HepG2 (cell line): ENCODE measurements around the gene MPPE1. TPM values are rescaled to one million over a fixed set of nuclear protein-coding genes. Genes with fewer than 3 reads are reported as not detected.
A peak's percentile ranks its signal among the peaks of the same experiment; 100 is the strongest.

ENCODE experiments used
- DPF2 ChIP-seq: sonication (generic); formaldehyde crosslinking; IDR thresholded peaks from 2 replicates; pipeline ENCODE4 v1.4.0; 2020; ENCODE audit warnings: mild to moderate bottlenecking, low read depth, missing genetic modification reagents, borderline replicate concordance
- ISL2 ChIP-seq: sonication (generic); formaldehyde crosslinking; IDR thresholded peaks from 2 replicates; pipeline ENCODE4 v1.5.0; 2020; ENCODE audit warnings: missing genetic modification reagents
- KAT8 ChIP-seq: IDR thresholded peaks from 2 replicates; pipeline ENCODE4 v1.6.1; 2016; ENCODE audit warnings: missing genetic modification reagents, missing compliant biosample characterization
- KLF12 ChIP-seq: sonication (generic); formaldehyde crosslinking; IDR thresholded peaks from 2 replicates; pipeline ENCODE4 v1.4.0; 2020; ENCODE audit warnings: missing genetic modification reagents, borderline replicate concordance
- MAFF ChIP-seq: IDR thresholded peaks from 2 replicates; pipeline ENCODE4 v1.6.1; 2011; ENCODE audit warnings: low read depth, low read length, improper control_type of control experiment
- NFKBIZ ChIP-seq: IDR thresholded peaks from 2 replicates; pipeline ENCODE4 v1.6.1; 2018; ENCODE audit warnings: missing genetic modification reagents, missing compliant biosample characterization
- NKX3-1 ChIP-seq: sonication (generic); formaldehyde crosslinking; IDR thresholded peaks from 2 replicates; pipeline ENCODE4 v1.5.0; 2020; ENCODE audit warnings: missing genetic modification reagents
- PHF5A ChIP-seq: IDR thresholded peaks from one replicate; pipeline ENCODE4 v1.6.1; 2018; ENCODE audit warnings: low read depth, missing genetic modification reagents; ENCODE audit not compliant: unreplicated experiment
- POGZ ChIP-seq: sonication (generic); formaldehyde crosslinking; IDR thresholded peaks from 2 replicates; pipeline ENCODE4 v1.4.0; 2020; ENCODE audit warnings: mild to moderate bottlenecking, missing genetic modification reagents
- SOX6 ChIP-seq, 2 experiments: fragments of 450-650 bp in 1 of 2; sonication (generic) in 1 of 2; formaldehyde crosslinking in 1 of 2; IDR thresholded peaks; 2 replicates each; pipeline versions ENCODE4 v1.4.0 to v1.6.1; 2017 to 2020; ENCODE audit warnings: antibody characterized with exemption in 1 of 2, mild to moderate bottlenecking in 1 of 2, missing genetic modification reagents in 1 of 2
- TCF7 ChIP-seq: sonication (generic); IDR thresholded peaks from 2 replicates; pipeline ENCODE4 v1.6.1; 2016; ENCODE audit warnings: antibody characterized with exemption, low read depth
- ZNF251 ChIP-seq: sonication (generic); formaldehyde crosslinking; IDR thresholded peaks from 2 replicates; pipeline ENCODE4 v1.9.0; 2021; ENCODE audit warnings: mild to moderate bottlenecking, missing genetic modification reagents
- ZNF256 ChIP-seq: sonication (generic); formaldehyde crosslinking; conservative IDR thresholded peaks from 2 replicates; pipeline ENCODE4 v1.4.0; 2020; ENCODE audit warnings: missing genetic modification reagents
- ZNF766 ChIP-seq: sonication (generic); formaldehyde crosslinking; IDR thresholded peaks from 2 replicates; pipeline ENCODE4 v1.5.0; 2020; ENCODE audit warnings: missing genetic modification reagents, borderline replicate concordance
- ZNF775 ChIP-seq: sonication (generic); formaldehyde crosslinking; IDR thresholded peaks from 2 replicates; pipeline ENCODE4 v1.4.0; 2020; ENCODE audit warnings: missing genetic modification reagents, mild to moderate bottlenecking, moderate library complexity, borderline replicate concordance
- ZSCAN31 ChIP-seq: sonication (generic); formaldehyde crosslinking; IDR thresholded peaks from 2 replicates; pipeline ENCODE4 v1.5.0; 2020; ENCODE audit warnings: low read depth, mild to moderate bottlenecking, missing genetic modification reagents
- polyA plus RNA-seq, 8 experiments: library from polyadenylated mRNA; depleted of rRNA in 3 of 8; stranded (reverse) in 7 of 8; unstranded in 1 of 8; fragments of >200 nt; fragmentation: Illumina TruSeq in 4 of 8; extraction: Trizol in 4 of 8; gene quantifications; 2 replicates each; pipeline versions ENCODE4 v1.2.1 to v1.2.3, GENCODE V29; 2011 to 2016; ENCODE audit warnings: low read depth in 4 of 8, missing spikeins in 1 of 8, mixed read lengths in 1 of 8; ENCODE audit not compliant: insufficient read depth in 1 of 8
- total RNA-seq, 5 experiments: library from RNA; depleted of rRNA; stranded (reverse); fragments of >200 nt; fragmentation: Illumina TruSeq; extraction: Trizol; gene quantifications; 2 replicates each; pipeline ENCODE4 v1.2.3, GENCODE V29; 2016; ENCODE audit warnings: low read depth in 1 of 5
- TF ChIP-seq, protein P1 (sequence below): sonication (generic); formaldehyde crosslinking; IDR thresholded peaks from 2 replicates; pipeline ENCODE4 v1.4.0; 2020; ENCODE audit warnings: missing genetic modification reagents, borderline replicate concordance
- TF ChIP-seq, protein P2 (sequence below): sonication (generic); formaldehyde crosslinking; IDR thresholded peaks from 2 replicates; pipeline ENCODE4 v1.8.1; 2022; ENCODE audit warnings: mild to moderate bottlenecking, missing genetic modification reagents
- TF ChIP-seq, protein P3 (sequence below): sonication (generic); formaldehyde crosslinking; IDR thresholded peaks from 2 replicates; pipeline ENCODE4 v1.4.0; 2020; ENCODE audit warnings: mild to moderate bottlenecking, missing genetic modification reagents
- TF ChIP-seq, protein P4 (sequence below), 2 experiments: IDR thresholded peaks; 2 replicates each; pipeline ENCODE4 v1.6.1; 2011 to 2012; ENCODE audit warnings: low read length in 2 of 2, borderline replicate concordance in 1 of 2, low read depth in 1 of 2, mild to moderate bottlenecking in 1 of 2, moderate library complexity in 1 of 2

Gene MPPE1
- total and polyA plus RNA-seq, 2 of the 13 experiments (the other 11 are each of a cell fraction or from before 2014, with no cell fraction given): 9.6 to 11.9 TPM

DNA sequence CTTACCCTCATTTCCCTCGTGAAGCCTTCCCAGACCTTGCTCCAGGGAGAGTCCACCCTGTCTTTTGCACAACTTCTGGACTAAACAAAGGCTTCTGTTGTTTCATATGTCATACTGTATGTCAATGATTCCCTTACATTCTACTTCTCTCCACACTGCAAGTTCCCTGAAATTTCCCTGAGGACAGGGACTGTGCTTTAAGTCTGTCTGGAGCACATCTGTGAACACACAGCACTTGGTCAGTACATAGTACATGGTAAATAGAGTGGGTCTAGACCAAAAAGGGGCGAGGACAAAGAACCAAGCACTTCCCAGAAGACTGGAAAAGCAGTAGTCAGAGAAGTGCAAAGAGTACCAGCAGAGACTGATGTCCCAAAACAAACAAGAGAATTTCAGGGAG, 49.5 kb upstream of the MPPE1 start (continued):
- no peak for TF ChIP-seq ZNF256 (CRISPR knock-in tag)
- TF ChIP-seq ZNF775 (CRISPR knock-in tag): 0 out of 2 replicates have a peak, but pooled peaks have one; percentile 66
- TF ChIP-seq, protein P1, sequence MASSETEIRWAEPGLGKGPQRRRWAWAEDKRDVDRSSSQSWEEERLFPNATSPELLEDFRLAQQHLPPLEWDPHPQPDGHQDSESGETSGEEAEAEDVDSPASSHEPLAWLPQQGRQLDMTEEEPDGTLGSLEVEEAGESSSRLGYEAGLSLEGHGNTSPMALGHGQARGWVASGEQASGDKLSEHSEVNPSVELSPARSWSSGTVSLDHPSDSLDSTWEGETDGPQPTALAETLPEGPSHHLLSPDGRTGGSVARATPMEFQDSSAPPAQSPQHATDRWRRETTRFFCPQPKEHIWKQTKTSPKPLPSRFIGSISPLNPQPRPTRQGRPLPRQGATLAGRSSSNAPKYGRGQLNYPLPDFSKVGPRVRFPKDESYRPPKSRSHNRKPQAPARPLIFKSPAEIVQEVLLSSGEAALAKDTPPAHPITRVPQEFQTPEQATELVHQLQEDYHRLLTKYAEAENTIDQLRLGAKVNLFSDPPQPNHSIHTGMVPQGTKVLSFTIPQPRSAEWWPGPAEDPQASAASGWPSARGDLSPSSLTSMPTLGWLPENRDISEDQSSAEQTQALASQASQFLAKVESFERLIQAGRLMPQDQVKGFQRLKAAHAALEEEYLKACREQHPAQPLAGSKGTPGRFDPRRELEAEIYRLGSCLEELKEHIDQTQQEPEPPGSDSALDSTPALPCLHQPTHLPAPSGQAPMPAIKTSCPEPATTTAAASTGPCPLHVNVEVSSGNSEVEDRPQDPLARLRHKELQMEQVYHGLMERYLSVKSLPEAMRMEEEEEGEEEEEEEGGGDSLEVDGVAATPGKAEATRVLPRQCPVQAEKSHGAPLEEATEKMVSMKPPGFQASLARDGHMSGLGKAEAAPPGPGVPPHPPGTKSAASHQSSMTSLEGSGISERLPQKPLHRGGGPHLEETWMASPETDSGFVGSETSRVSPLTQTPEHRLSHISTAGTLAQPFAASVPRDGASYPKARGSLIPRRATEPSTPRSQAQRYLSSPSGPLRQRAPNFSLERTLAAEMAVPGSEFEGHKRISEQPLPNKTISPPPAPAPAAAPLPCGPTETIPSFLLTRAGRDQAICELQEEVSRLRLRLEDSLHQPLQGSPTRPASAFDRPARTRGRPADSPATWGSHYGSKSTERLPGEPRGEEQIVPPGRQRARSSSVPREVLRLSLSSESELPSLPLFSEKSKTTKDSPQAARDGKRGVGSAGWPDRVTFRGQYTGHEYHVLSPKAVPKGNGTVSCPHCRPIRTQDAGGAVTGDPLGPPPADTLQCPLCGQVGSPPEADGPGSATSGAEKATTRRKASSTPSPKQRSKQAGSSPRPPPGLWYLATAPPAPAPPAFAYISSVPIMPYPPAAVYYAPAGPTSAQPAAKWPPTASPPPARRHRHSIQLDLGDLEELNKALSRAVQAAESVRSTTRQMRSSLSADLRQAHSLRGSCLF (CRISPR knock-in tag): no peak
- TF ChIP-seq ZNF766 (CRISPR knock-in tag): no peak
- no peak for TF ChIP-seq NFKBIZ
- TF ChIP-seq POGZ (CRISPR knock-in tag): no peak
- no peak for TF ChIP-seq NKX3-1 (CRISPR knock-in tag)
- TF ChIP-seq, protein P2, sequence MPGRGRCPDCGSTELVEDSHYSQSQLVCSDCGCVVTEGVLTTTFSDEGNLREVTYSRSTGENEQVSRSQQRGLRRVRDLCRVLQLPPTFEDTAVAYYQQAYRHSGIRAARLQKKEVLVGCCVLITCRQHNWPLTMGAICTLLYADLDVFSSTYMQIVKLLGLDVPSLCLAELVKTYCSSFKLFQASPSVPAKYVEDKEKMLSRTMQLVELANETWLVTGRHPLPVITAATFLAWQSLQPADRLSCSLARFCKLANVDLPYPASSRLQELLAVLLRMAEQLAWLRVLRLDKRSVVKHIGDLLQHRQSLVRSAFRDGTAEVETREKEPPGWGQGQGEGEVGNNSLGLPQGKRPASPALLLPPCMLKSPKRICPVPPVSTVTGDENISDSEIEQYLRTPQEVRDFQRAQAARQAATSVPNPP (CRISPR knock-in tag): no peak
- no peak for TF ChIP-seq SOX6 (IDR thresholded peaks at IDR 0.05)
- peak; percentile 68 for TF ChIP-seq SOX6 (CRISPR knock-in tag; IDR thresholded peaks at IDR 0.05)
- no peak; the same call in 1 of the 2 replicates for TF ChIP-seq ISL2 (CRISPR knock-in tag)
- TF ChIP-seq KLF12 (CRISPR knock-in tag): no peak
- no peak for TF ChIP-seq PHF5A (CRISPR knock-in tag)
- no peak for TF ChIP-seq ZSCAN31 (CRISPR knock-in tag)
- TF ChIP-seq, protein P3, sequence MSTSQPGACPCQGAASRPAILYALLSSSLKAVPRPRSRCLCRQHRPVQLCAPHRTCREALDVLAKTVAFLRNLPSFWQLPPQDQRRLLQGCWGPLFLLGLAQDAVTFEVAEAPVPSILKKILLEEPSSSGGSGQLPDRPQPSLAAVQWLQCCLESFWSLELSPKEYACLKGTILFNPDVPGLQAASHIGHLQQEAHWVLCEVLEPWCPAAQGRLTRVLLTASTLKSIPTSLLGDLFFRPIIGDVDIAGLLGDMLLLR: no peak
- no peak for TF ChIP-seq DPF2 (CRISPR knock-in tag)
- TF ChIP-seq MAFF: no peak
- TF ChIP-seq, protein P4, sequence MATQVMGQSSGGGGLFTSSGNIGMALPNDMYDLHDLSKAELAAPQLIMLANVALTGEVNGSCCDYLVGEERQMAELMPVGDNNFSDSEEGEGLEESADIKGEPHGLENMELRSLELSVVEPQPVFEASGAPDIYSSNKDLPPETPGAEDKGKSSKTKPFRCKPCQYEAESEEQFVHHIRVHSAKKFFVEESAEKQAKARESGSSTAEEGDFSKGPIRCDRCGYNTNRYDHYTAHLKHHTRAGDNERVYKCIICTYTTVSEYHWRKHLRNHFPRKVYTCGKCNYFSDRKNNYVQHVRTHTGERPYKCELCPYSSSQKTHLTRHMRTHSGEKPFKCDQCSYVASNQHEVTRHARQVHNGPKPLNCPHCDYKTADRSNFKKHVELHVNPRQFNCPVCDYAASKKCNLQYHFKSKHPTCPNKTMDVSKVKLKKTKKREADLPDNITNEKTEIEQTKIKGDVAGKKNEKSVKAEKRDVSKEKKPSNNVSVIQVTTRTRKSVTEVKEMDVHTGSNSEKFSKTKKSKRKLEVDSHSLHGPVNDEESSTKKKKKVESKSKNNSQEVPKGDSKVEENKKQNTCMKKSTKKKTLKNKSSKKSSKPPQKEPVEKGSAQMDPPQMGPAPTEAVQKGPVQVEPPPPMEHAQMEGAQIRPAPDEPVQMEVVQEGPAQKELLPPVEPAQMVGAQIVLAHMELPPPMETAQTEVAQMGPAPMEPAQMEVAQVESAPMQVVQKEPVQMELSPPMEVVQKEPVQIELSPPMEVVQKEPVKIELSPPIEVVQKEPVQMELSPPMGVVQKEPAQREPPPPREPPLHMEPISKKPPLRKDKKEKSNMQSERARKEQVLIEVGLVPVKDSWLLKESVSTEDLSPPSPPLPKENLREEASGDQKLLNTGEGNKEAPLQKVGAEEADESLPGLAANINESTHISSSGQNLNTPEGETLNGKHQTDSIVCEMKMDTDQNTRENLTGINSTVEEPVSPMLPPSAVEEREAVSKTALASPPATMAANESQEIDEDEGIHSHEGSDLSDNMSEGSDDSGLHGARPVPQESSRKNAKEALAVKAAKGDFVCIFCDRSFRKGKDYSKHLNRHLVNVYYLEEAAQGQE (IDR thresholded peaks at IDR 0.05; ENCODE audit: borderline replicate concordance in 1 of 2, low read depth in 1 of 2, low read length in 2 of 2): no peak
- TF ChIP-seq TCF7: 0 out of 2 replicates have a peak, but pooled peaks have one; percentile 9
- no peak for TF ChIP-seq ZNF251 (CRISPR knock-in tag)
- TF ChIP-seq KAT8: no peak
